ENCODE results near the gene ANKRD18A. TPM values are rescaled to one million over a fixed set of nuclear protein-coding genes. Genes with fewer than 3 reads are reported as not detected.

Gene ANKRD18A
- total RNA-seq, 1 experiment from 2014 or later = 3.4 TPM

DNA sequence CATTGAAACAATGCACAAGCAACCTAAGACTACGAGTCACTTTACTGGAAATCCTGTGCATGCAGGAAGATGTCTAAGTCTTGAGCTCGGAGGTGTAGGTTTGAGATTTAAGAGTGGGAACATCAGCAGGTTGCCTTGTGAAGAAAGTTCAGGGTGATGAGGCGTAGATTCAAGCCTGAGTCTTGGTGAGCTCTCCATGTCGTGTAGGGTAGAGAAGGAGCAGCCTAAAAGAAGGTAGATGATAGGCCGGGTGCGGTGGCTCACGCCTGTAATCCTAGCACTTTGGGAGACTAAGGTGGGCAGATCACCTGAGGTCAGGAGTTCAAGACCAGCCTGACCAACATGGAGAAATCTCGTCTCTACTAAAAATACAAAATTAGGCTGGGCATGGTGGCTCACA lies 30.2 kb upstream of the ANKRD18A start:
- H3K4me1 ChIP-seq (ENCODE audit: insufficient read depth, low read length) = peaks cover 4% of the 10 kb centered on the region
- H3K27me3 ChIP-seq (ENCODE audit: low read length) = no peaks in the 10 kb centered on the region
- BruUV-seq (replicated peaks) = no TSS peak
- H4K20me1 ChIP-seq (ENCODE audit: low read length) = no peaks in the 10 kb centered on the region
- ChIA-PET CTCF (no interaction called here), POLR2A (ENCODE audit: unreplicated experiment) (interaction anchor here (0.6 kb wide), 1 partner anchor 321 kb away, joined by 3 read pairs; no protein-coding TSS in a partner anchor)
- H3K4me2 ChIP-seq (ENCODE audit: low read length) = no peak overlapping the region
- no peak overlapping the region for H3K9ac ChIP-seq (ENCODE audit: low read length)
- H3K36me3 ChIP-seq (ENCODE audit: low read depth, low read length) = no peaks in the 10 kb centered on the region
- H3K9me3 ChIP-seq (ENCODE audit: low read length) = no peaks in the 10 kb centered on the region
- no peaks in the 10 kb centered on the region for H3F3A ChIP-seq (ENCODE audit: low read length, unreplicated experiment)
- H3K79me2 ChIP-seq (ENCODE audit: low read length) = no peaks in the 10 kb centered on the region
- H3K27ac ChIP-seq (ENCODE audit: low read length) = no peak overlapping the region
- H3K9me2 ChIP-seq (replicated peaks; ENCODE audit: low read length) = no peaks in the 10 kb centered on the region
- H2AFZ ChIP-seq (ENCODE audit: low read length) = no peak overlapping the region
- no peak overlapping the region for H3K4me3 ChIP-seq (ENCODE audit: low read length)
- intact Hi-C loops (cut with micrococcal nuclease) = no loop called here
- DNase-seq = no peak
- TF ChIP-seq EZH2 (IDR thresholded peaks at IDR 0.05; ENCODE audit: low read length, unreplicated experiment) (no peak), EZH2phosphoT487 (IDR thresholded peaks at IDR 0.05; ENCODE audit: borderline replicate concordance, low read length) (no peak)
- TF ChIP-seq, protein P1, sequence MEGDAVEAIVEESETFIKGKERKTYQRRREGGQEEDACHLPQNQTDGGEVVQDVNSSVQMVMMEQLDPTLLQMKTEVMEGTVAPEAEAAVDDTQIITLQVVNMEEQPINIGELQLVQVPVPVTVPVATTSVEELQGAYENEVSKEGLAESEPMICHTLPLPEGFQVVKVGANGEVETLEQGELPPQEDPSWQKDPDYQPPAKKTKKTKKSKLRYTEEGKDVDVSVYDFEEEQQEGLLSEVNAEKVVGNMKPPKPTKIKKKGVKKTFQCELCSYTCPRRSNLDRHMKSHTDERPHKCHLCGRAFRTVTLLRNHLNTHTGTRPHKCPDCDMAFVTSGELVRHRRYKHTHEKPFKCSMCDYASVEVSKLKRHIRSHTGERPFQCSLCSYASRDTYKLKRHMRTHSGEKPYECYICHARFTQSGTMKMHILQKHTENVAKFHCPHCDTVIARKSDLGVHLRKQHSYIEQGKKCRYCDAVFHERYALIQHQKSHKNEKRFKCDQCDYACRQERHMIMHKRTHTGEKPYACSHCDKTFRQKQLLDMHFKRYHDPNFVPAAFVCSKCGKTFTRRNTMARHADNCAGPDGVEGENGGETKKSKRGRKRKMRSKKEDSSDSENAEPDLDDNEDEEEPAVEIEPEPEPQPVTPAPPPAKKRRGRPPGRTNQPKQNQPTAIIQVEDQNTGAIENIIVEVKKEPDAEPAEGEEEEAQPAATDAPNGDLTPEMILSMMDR (conservative IDR thresholded peaks at IDR 0.05; ENCODE audit: low read depth, low read length) = no peak
- no peak for ATAC-seq

DNA sequence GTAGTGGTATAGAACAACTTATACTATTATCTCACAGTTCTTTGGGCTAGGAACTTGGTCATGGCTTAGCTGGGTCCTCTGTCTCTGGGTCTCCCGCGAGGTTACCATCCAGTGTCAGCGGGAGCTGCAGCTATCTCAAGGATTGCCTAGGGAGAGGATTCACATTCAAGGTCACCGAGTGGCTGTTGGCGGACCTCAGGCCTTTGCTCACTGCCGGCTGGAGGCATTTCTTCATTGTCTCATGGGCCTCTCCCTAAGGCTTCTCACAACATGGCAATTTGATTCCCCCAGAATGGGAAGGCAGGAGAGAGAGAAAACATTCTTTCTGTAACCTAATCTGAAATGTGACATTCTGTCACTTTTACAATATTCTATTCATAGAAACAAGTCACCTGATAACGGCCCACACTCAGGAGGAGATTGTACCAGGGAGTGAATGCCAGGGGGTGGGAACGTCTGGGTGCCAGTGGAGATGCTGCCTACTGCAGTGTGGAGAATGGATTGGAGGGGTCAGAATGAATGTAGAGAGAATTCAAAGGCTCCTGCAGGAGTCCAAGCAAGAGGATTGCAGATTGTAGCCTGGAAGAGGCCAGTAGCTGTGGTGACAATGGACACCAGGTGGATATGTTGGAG lies 29.5 kb upstream of the ANKRD18A start:
- no peak for ATAC-seq
- H3K9ac ChIP-seq (ENCODE audit: low read length) = no peak overlapping the region
- H3K27ac ChIP-seq (ENCODE audit: low read length) = no peak overlapping the region
- H3F3A ChIP-seq (ENCODE audit: low read length, unreplicated experiment) = no peaks in the 10 kb centered on the region
- no TSS peak for BruUV-seq (replicated peaks)
- no peak for DNase-seq
- H3K79me2 ChIP-seq (ENCODE audit: low read length) = no peaks in the 10 kb centered on the region
- ChIA-PET CTCF (no interaction called here), POLR2A (ENCODE audit: unreplicated experiment) (no interaction called here)
- no peaks in the 10 kb centered on the region for H3K9me3 ChIP-seq (ENCODE audit: low read length)
- no peaks in the 10 kb centered on the region for H3K27me3 ChIP-seq (ENCODE audit: low read length)
- no peak overlapping the region for H2AFZ ChIP-seq (ENCODE audit: low read length)
- intact Hi-C loops (cut with micrococcal nuclease) = no loop called here
- H4K20me1 ChIP-seq (ENCODE audit: low read length) = no peaks in the 10 kb centered on the region
- TF ChIP-seq, protein P1 (conservative IDR thresholded peaks at IDR 0.05; ENCODE audit: low read depth, low read length) = no peak
- TF ChIP-seq EZH2phosphoT487 (IDR thresholded peaks at IDR 0.05; ENCODE audit: borderline replicate concordance, low read length) = no peak
- no peak for TF ChIP-seq EZH2 (IDR thresholded peaks at IDR 0.05; ENCODE audit: low read length, unreplicated experiment)
- no peaks in the 10 kb centered on the region for H3K9me2 ChIP-seq (replicated peaks; ENCODE audit: low read length)
- no peaks in the 10 kb centered on the region for H3K36me3 ChIP-seq (ENCODE audit: low read depth, low read length)
- H3K4me2 ChIP-seq (ENCODE audit: low read length) = no peak overlapping the region
- no peak overlapping the region for H3K4me3 ChIP-seq (ENCODE audit: low read length)
- H3K4me1 ChIP-seq (ENCODE audit: insufficient read depth, low read length) = peaks cover 4% of the 10 kb centered on the region

DNA sequence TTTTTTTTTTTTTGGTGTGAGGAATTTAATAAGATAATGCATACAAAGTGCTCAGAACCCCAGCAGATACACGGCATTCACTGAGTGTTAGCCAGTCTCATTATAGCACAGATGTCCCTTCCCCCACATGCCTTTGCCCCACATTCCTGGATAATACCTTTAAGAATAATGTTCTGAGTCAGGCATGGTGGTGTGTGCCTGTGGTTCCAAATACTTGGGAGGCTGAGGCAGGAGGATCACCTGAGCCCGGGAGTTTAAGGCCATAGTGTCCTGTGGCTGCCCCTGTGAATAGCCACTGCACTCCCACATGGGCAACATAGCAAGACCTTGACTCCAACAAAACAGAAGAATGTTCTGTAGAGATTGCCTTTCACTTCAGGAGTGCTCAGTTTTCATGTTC lies 24.2 kb upstream of the ANKRD18A start:
- DNase-seq (peak; percentile 25), ATAC-seq (no peak)
- ChIA-PET CTCF (no interaction called here), POLR2A (ENCODE audit: unreplicated experiment) (interaction anchor here (0.9 kb wide), 1 partner anchor 228 kb away, joined by 29 read pairs; no protein-coding TSS in a partner anchor)
- no peaks in the 10 kb centered on the region for H3K27me3 ChIP-seq (ENCODE audit: low read length)
- H3K4me2 ChIP-seq (ENCODE audit: low read length) = no peak overlapping the region
- no peak overlapping the region for H3K9ac ChIP-seq (ENCODE audit: low read length)
- H3K4me1 ChIP-seq (ENCODE audit: insufficient read depth, low read length) = peaks cover 18% of the 10 kb centered on the region
- no peak overlapping the region for H3K4me3 ChIP-seq (ENCODE audit: low read length)
- H3F3A ChIP-seq (ENCODE audit: low read length, unreplicated experiment) = no peaks in the 10 kb centered on the region
- TF ChIP-seq EZH2phosphoT487 (IDR thresholded peaks at IDR 0.05; ENCODE audit: borderline replicate concordance, low read length) (no peak), EZH2 (IDR thresholded peaks at IDR 0.05; ENCODE audit: low read length, unreplicated experiment) (no peak)
- TF ChIP-seq, protein P1 (conservative IDR thresholded peaks at IDR 0.05; ENCODE audit: low read depth, low read length) = no peak
- intact Hi-C loops (cut with micrococcal nuclease) = no loop called here
- no peaks in the 10 kb centered on the region for H3K9me3 ChIP-seq (ENCODE audit: low read length)
- no TSS peak for BruUV-seq (replicated peaks)
- no peak overlapping the region for H2AFZ ChIP-seq (ENCODE audit: low read length)
- no peaks in the 10 kb centered on the region for H4K20me1 ChIP-seq (ENCODE audit: low read length)
- no peaks in the 10 kb centered on the region for H3K9me2 ChIP-seq (replicated peaks; ENCODE audit: low read length)
- no peaks in the 10 kb centered on the region for H3K36me3 ChIP-seq (ENCODE audit: low read depth, low read length)
- no peaks in the 10 kb centered on the region for H3K79me2 ChIP-seq (ENCODE audit: low read length)
- H3K27ac ChIP-seq (ENCODE audit: low read length) = no peak overlapping the region

Measured in PC-3 (cell line).